Brain microvascular endothelial cell (primary cell): ENCODE measurements around the gene CETN1.
A peak's percentile ranks its signal among the peaks of the same experiment; 100 is the strongest.

Experiments used
- DNase-seq: peaks from one replicate; pipeline ENCODE4 v3.0.0-alpha.2; 2020
- H3K27ac ChIP-seq: fragments of 250-450 bp; sonication (Bioruptor Pico); 2 replicates; pipeline ENCODE4 v1.5.1; 2020; ENCODE audit warnings: mild to moderate bottlenecking, moderate library complexity
- H3K27me3 ChIP-seq: fragments of 250-450 bp; sonication (Bioruptor Pico); replicated peaks from 2 replicates; pipeline ENCODE4 v1.5.1; 2020; ENCODE audit warnings: mild to moderate bottlenecking
- H3K36me3 ChIP-seq: fragments of 250-450 bp; sonication (Bioruptor Pico); replicated peaks from 2 replicates; pipeline ENCODE4 v1.5.1; 2020; ENCODE audit warnings: mild to moderate bottlenecking
- H3K4me3 ChIP-seq: 2 replicates; pipeline ENCODE4 v1.5.1; 2011; ENCODE audit warnings: low read depth, mild to moderate bottlenecking, control low read depth, low read length, moderate library complexity
- CTCF ChIP-seq: IDR thresholded peaks from 2 replicates; pipeline ENCODE4 v1.5.1; 2011; ENCODE audit warnings: low read depth, mild to moderate bottlenecking, moderate library complexity, low read length, control low read depth, inconsistent platforms; ENCODE audit errors: missing control alignments
- in situ Hi-C: cut with HindIII; loops from 2 replicates; pipeline ENCODE4 v1.10.0; 2017; ENCODE audit warnings: low sequenced_read_pairs, low pct_ligation_motif_present

The CETN1 gene

GRCh38 chr18:618618-619017 is 38.4 kb downstream of the CETN1 start:
- in situ Hi-C loops = loop anchor here (25.0 kb wide), 1 partner anchor 219 kb away; no protein-coding TSS in a partner anchor
- Histone ChIP-seq H3K4me3 (no peak overlapping the region), H3K36me3 (no peaks in the 10 kb centered on the region), H3K27me3 (peaks cover 17% of the 10 kb centered on the region), H3K27ac (no peak overlapping the region)
- no peak for DNase-seq
- TF ChIP-seq CTCF = no peak

GRCh38 chr18:621291-622043 is 41.3 kb downstream of the CETN1 start:
- in situ Hi-C loops = loop anchor here (25.0 kb wide), 1 partner anchor 216 kb away; no protein-coding TSS in a partner anchor
- no peak overlapping the region for H3K27ac ChIP-seq

GRCh38 chr18:622289-622688 is 42.1 kb downstream of the CETN1 start:
- Histone ChIP-seq H3K27me3 (peaks cover 17% of the 10 kb centered on the region), H3K27ac (no peak overlapping the region), H3K4me3 (no peak overlapping the region), H3K36me3 (no peaks in the 10 kb centered on the region)
- no peak for TF ChIP-seq CTCF
- in situ Hi-C loops = loop anchor here (25.0 kb wide), 1 partner anchor 215 kb away; no protein-coding TSS in a partner anchor
- no peak for DNase-seq

More at GRCh38 chr18:621291-622043, 41.3 kb downstream of the CETN1 start:
- H3K36me3 ChIP-seq = no peaks in the 10 kb centered on the region
- peaks cover 17% of the 10 kb centered on the region for H3K27me3 ChIP-seq
- DNase-seq = no peak
- no peak for TF ChIP-seq CTCF
- no peak overlapping the region for H3K4me3 ChIP-seq

GRCh38 chr18:623761-624620 is 43.8 kb downstream of the CETN1 start:
- Histone ChIP-seq H3K27ac (no peak overlapping the region), H3K4me3 (no peak overlapping the region), H3K27me3 (peaks cover 10% of the 10 kb centered on the region), H3K36me3 (no peaks in the 10 kb centered on the region)
- DNase-seq = peak; percentile 76
- in situ Hi-C loops = loop anchor here (25.0 kb wide), 1 partner anchor 213 kb away; no protein-coding TSS in a partner anchor
- peak; percentile 88 for TF ChIP-seq CTCF

DNA sequence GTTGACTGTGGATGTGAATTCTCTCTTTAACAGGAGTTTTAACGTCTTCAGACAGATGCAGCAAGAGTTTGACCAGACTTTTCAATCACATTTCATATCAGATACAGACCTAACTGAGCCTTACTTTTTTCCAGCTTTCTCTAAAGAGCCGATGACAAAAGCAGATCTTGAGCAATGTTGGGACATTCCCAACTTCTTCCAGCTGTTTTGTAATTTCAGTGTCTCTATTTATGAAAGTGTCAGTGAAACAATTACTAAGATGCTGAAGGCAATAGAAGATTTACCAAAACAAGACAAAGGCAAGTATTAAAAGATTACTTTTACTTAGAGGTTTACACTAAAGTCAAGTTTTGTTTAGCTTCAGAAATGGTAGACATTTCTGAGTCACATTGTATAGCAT is 47.1 kb downstream of the CETN1 start:
- no peak overlapping the region for H3K27ac ChIP-seq
- no peak for TF ChIP-seq CTCF
- H3K4me3 ChIP-seq = no peak overlapping the region
- in situ Hi-C loops = no loop called here
- no peak for DNase-seq
- H3K27me3 ChIP-seq = peaks cover under 1% of the 10 kb centered on the region
- no peaks in the 10 kb centered on the region for H3K36me3 ChIP-seq
